Measurements from ENCODE around the gene TMOD2. TPM values are rescaled to one million over a fixed set of nuclear protein-coding genes. Genes with fewer than 3 reads are reported as not detected.
A peak's percentile ranks its signal among the peaks of the same experiment; 100 is the strongest.

The TMOD2 gene
- 8.7 and 15.5 TPM in 2 replicates for total RNA-seq (2014; rRNA removed; shearing (Covaris generic))

DNA sequence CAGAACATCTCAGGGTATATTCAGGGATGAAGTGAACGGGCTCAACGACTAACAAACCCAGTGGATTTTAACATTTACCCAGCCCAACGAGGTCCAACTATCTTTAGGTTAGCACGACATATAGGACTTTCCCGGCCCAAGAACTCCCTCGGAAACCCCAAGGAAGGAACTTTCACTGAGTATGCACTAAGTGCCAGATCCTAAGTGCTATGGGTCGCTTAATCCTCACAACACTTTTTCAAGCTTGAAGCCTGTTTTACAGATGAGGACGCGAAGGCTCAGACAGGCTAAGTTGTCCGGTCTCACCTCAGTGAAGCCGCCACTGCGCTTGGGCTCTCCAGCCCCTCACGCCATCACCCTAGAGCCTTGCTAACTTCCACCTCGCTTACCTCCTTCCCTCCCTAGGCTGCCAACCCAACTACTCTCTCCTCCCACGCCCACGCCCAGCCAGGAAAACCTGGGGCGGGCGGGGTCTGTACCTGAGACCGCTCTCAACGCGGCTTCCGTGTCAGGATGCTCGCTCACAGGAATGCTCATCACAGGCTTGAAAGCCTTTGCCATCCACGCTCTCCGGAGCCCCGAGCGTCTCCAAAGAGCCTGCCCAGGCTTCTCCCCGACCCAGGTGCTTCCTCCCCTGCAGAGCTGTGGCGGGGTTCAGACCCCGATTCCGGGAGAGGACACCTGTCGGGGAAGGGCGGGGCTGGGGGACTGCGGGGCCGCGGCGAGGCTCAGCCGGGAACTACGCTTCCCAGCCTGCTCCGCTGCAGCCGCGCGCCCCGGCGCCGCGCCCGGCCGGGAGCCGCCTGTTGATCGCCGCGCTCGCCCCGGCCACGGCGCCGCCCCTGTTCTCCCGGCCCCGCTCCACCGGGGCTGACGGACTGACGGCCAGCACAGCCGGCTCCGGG, at the start of gene TMOD2:
Gene TMOD2, plus strand, starts transcription at position 806 of the 905 bp plus-strand sequence. CDS start 14,845 bp downstream, outside the sequence.
- peak; percentile 79 for DNase-seq (ENCODE audit: low read depth)

DNA sequence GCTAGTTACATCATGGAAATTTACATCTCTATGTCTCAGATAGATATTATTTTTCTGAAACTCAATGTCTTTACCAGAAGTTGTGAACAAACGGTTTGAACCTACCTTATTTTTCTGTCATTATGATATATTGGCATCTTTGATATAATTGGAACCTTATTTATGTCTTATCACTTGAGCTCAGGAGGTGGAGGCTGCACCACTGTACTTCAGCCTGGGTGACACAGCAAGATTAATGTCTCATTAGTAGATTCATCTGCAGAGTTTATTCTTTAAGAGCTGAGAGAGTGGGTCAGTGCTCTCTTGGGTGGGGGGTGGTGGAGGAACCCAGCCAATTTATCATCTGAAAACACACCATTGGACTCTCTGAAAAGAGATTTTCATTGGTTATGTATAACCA, 48.7 kb upstream of the TMOD2 start:
- no peak for DNase-seq (ENCODE audit: low read depth)

DNA sequence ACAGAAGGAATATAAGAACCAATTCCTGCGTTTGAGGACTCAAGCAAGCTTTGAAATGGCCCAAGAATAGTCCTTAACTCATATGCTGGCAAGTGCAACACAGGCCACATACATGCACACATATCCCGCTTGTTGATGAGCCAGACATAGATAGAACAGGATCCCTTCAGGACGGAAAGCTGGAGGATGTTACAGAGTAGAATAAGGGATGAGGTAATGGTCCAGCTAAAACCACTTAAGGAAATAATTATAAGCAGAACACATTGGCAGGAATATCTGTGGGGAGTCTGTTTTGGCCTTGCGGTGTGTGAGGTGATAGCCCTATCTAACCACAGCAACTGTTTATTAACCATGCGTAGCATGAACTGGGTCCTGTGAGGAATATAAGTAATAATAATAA, 45.1 kb upstream of the TMOD2 start:
- peak; percentile 82 for DNase-seq (ENCODE audit: low read depth)

DNA sequence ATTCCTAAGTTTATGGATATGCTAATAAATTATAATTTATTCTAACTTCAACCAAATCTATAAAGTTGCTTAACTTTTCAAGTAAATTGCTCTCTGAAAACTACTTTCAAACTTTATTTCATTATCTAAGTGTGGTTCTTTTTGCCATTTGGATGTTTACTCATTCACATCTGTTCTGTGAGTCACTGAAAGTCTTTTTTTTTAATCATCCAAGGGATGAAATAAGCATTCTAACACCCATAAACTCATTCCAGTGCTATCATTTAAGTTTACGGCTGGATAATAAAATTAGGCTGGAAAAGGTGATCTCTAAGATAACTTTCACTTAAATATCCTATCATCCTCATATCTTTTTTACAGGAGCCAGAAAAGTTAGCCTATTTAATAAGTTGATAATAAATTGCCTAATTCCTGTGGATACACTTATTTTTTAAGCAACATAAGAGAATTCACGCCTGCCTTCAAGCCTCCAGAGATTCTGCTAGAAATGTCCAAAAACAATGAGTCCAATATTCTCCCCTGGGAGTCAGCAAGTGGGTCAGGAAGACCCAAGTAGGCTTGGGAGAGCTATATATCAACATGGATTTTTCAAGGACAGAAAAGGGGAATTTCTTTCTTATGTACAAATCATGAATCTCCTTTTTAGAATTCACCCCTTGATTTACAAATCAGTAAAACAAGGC, 44.3 kb upstream of the TMOD2 start:
- no peak for DNase-seq (ENCODE audit: low read depth)

DNA sequence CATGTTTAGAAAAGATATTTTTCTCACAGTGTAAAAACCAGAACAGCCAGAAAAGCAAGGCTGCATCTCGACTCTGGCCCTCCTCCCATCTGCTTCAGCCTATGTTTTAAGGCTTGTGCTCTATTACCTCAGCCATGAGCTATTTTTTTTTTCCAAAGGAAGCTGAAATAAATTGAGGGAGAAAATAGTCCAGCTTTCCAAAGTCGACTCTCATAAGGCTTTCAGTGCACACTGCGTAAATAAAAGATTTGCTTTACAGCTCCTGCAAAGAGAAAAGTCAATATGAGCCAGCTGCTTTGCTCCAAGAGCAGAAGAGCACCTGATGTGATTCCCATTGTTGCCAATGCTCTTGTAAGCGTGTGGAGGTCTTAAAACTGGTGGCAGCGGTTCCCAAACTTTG, 43.4 kb upstream of the TMOD2 start:
- no peak for DNase-seq (ENCODE audit: low read depth)

DNA sequence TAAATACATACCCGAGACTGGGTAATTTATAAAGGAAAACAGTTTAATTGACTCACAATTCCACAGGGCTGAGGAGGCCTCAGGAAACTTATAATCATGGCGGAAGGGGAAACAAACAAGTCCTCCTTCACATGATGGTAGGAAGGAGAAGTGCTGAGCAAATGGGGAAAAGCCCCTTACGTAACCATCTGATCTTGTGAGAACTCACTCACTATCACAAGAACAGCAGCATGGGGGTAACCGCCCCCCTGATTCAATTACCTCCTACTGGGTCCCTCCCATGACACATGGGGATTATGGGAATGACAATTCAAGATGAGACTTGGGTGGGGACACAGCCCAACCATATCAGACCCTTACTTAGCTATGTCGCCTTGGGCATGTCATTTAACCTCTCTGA, 42.4 kb upstream of the TMOD2 start:
- no peak for DNase-seq (ENCODE audit: low read depth)

DNA sequence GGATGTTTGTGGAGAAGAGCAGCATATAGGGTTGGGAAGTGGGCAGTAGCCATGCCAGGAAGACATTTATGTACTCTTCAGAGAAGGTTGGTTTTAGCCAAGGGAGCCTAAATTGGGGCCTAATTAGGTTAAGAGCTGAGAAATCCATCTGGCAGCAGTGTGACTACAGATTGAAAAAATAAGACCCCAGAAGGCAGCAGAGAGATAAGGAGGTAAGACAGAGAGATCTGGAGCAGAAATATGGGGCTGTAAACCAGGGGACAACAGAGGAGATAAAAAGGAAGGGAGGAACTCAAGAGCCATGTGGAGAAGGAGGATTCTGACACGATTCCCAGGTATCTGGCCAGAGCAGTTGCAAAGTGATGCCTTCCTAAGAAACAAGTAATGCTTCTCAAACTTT, 37.2 kb upstream of the TMOD2 start:
- no peak for DNase-seq (ENCODE audit: low read depth)

DNA sequence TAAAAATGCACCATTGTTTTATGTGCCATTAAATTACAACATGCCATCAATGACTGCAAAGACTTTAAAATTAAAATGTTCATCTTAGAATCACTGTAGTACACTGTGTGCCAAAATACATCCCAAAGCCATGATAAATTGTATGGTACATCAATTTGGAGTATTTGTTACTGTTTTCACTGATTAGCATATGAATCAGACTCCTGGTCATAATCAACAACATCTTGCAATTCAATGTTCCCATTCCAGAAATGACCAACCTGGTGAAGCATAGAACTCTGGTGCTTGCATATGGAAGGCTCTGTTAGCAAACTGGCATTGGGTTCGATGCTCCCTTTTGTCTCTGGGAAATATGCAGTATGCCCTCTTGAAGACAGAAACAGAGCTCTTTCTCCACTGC, 36.5 kb upstream of the TMOD2 start:
- DNase-seq (ENCODE audit: low read depth), result no peak

DNA sequence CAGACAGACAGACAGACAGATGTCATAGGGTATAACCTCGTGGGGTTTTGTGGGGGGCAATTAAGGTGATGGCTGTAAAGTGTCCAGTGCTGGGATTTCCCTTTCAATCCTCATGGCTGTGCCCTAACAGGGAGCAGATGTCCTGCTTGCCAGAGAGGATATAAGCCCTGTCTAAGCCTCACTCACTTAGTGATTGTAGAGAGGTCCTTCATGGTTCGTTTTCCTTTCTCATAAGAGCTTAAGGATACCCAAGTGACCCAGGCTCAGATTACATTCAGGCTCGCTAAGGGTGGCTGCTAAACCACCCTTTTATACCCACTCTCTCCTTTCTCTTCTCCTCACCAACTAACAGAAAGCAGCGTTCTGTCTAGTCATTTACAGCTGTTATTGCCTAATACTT, 33.2 kb upstream of the TMOD2 start:
- no peak for DNase-seq (ENCODE audit: low read depth)

DNA sequence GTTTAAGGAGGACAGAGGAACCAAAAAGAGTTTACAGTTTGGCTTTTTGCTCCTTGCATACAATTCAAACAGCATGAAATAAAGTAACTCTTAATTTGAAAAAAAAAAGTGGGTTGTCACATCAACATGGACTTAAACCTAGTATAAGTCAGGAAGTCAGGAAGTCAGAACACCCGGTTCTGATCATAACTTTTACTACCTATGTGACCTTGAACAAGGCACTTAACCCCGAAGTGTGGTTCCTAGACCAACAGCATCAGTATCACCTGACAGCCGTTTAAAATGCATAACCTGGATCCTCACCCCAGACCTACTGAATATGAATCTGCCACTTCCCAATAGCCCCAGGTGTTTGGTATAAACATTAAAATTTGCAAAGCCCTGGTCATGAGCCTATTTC, 32.7 kb upstream of the TMOD2 start:
- DNase-seq (ENCODE audit: low read depth), result no peak

DNA sequence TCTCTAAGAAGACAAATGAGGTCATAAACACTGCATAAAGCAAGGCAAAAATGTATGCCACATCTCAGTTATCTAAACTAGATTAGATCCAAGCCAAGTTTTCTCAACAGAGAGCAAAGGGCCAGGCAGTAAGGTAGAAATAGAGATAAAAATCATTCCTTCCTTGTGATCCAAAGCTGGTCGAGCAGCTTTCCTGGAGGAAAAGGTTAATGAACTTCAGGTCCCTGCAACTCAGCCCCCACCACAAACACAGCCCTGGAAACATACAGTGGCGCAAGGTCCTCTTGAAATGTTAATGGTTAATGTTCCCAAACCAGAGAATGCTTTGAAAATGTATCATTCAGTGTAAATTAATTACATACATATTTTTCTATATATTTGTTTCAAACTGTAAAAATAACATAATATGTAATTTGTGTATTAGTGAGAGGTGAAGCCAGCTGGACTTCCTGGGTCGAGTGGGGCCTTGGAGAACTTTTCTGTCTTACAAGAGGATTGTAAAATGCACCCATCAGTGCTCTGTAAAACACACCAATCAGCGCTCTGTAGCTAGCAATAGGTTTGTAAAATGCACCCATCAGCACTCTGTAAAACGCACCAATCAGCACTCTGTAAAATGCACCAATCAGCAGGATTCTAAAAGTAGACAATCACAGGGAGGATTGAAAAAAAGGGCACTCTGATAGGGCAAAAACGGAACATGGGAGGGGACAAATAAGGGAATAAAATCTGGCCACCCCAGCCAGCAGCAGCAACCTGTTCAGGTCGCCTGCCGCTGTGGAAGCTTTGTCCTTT, 31.0 kb upstream of the TMOD2 start:
- no peak for DNase-seq (ENCODE audit: low read depth)

DNA sequence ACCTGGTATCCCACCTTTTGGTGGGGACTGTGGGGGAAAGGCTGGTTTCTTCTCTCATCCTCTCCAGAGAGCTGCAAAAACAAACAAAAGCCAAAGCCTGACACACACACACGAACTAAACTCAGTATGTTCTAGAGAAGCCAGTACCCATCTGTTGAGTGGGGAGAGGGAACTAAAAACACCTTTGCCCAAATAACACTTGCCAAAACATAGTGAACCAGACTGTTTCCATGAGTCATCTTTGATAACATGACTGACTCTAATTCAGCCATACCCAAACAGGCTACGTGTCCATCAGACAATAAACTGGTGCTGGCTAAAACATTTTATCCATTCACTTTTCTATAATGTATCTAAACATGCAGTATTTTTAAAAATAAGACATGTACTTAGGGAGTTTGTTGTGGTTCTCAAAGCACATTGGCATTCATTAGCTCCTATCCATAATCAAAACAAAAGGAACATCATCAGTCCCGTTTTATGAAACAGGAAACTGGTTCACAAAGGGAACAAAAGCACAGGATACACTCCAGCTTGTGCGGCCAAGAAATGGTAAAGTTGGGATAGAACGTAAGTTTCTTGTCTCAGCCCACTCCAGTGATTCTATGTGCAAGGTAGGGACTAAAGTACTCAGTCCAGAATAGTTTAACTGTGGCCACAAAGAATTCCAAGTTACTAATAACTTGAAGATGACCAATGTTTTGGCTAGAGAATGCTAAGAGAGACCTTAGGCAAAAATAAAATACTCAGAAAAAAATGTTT, 30.0 kb upstream of the TMOD2 start:
- peak; percentile 76 for DNase-seq (ENCODE audit: low read depth)

DNA sequence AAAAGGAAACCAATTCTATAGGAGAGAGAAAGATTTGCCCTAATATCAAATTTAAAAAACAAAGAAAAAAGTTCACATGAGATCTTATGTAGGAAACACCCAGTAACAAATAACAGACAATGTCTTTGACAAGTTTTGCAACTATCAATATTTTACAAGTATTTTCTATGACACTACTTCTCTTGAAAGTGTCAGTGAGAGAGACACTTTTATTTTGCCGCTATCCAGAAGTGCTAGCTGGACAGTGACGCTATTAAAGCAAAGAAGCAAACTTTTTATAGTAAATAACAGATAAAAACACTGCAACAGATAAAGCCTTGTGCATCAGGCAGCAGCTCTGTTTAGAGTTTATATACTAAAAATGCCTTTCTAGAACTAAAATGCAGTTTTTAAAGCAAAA, 27.2 kb upstream of the TMOD2 start:
- DNase-seq (ENCODE audit: low read depth), result no peak

DNA sequence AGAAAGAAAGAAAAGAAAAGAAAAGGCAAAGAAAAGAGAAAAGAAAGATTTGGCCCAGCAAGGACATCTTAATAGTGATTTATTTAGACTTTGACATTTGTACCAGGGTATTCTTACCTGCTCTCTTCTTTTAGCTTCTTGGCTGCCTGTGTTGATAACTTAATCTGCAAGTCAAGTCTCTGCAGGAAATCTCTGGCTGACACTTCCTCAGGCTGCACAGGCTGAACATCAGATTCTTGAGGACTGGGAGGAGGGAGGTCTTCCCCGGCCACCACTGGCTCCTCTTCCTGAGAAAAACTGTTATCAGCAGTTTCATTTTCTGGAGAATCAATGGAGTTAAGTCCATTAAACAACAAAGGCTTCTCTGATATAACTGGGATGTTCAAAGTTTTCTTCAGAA, 26.7 kb upstream of the TMOD2 start:
- no peak for DNase-seq (ENCODE audit: low read depth)

DNA sequence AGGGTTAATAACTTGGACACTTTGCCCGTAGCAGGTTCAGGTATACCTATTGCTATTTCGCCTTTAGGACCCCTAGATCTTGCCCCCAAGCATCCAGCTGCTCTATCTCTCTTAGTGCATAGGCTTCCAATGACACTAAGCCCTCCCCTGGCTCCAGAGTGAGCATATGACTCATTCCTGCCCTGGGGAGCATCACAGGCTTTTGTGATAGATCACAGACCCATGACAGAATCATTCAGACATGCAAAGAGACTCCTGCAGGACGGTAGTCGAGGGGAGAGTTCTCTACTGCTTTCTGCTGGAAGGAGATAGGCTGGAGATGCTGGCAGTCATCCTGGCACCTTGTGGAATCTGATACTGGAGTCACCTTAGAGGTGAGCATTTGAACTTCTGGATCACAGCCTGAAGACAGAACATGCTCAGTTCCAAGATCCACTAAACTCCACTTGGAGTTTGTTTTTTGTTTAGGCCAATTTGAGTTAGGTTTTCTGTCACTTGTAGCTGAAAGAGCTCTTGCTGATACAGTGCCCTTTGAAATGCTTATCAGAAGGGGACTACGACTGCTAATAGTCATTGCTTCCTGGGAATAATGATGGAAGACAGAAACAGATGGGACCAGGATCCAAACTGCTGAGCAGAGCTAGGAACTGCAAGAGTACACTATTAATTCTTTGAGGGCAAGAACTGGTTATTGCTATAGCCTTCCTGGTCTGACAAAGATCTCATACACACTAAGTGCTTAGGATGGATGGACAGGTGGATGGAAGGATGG, 24.9 kb upstream of the TMOD2 start:
- peak; percentile 97 for DNase-seq (ENCODE audit: low read depth)

DNA sequence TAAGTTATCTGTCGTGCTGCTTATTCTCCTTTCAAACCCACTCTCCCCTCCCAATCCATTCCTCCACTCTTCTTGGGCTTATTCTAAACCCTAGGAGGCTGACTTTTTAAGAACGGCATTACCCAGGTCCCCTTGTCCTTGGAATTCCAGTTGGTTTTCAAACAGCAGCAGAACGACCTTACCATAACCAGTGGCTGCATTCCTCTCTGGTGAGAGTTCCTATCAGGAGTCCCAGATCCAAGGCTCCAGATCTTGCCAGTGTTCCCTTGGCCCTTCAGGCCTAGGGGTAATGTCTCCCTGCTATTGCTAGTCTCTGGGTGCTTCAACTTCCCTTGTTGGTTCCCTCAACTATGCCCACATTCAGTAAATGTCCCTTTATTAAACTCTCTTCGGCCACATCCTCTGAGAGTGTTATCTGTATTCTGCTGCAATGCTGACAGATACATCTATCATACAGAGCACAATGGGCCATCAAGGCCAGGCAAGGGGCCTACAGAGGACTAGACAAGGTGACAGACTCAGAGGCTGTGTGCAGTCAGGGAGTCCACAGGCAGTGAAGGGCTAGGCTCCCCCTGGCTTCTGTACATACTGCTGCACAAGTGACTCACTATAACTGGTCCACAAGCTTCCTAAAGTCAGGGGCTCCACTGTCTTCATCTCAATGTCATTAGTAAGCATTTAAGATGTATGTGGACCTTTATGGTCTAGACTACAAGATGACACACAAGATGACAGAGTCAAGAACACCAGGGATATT, 24.1 kb upstream of the TMOD2 start:
- peak; percentile 75 for DNase-seq (ENCODE audit: low read depth)

DNA sequence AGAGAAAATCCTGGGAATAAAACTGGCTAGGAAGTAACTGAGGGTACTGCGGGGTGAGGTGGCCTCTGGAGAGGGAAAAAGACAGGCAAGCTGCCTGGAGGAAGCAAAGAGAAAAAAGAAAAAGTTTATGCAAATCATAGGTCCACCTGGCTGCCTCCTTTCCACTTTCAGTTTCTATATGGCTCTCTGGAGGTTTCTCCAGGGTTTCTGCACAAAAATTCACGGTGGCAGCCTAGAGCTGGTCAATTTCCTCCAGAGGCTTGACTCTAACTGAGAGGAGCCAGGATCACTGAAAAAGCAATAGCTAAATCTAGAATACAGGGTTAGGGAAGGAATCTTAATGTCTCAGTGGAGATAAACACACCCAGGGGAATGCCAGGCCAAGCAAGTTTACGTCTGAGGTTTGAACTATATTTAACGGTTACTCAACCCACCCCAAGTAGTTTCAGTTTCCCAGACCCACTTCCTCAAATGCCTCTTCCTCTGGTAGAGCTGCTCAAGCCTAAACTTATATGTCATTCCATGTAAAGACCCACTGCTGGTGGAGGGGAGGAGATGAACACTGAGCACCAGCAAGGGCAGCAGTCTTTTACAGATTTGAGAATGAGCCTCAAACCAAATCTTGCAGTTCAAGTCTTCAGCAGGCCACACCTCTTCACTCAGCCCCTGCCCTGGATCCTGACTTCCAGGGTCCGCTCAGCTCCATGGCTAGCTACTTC, 19.7 kb upstream of the TMOD2 start:
- peak; percentile 85 for DNase-seq (ENCODE audit: low read depth)

DNA sequence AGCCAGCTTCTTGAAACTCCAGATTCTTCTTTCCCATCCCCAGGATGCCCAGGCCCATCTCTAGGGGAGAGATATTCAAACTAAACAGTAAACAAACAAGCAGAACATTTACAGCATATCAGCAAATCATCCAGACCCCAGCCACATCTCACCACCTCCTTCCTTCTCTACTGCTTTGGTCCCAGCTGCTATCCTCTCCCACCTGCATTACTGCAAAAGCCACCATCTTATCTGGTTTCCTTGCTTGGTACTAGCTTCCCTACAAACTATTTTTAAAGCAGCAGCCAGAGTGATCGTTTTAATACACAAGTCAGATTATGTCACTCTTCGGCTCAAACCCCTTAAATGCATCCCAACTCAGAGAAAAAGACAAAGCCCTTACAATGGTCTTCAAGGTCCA, 18.8 kb upstream of the TMOD2 start:
- DNase-seq (ENCODE audit: low read depth), result no peak
